H1 (cell line): Measurements from ENCODE around the gene PAWR. TPM values are rescaled to one million over a fixed set of nuclear protein-coding genes. Genes with fewer than 3 reads are reported as not detected.

ENCODE experiments used
- CHD7 ChIP-seq: fragments of 300-600 bp; sonication (generic); IDR thresholded peaks from 2 replicates; pipeline ENCODE4 v1.7.1; 2012; ENCODE audit warnings: low read length, moderate library complexity, mild to moderate bottlenecking, inconsistent platforms; ENCODE audit not compliant: insufficient replicate concordance
- CREB1 ChIP-seq: IDR thresholded peaks from 2 replicates; pipeline ENCODE4 v1.6.1; 2012; ENCODE audit warnings: inconsistent platforms
- KDM5A ChIP-seq: fragments of 200-600 bp; IDR thresholded peaks from 2 replicates; pipeline ENCODE4 v1.7.1; 2012; ENCODE audit warnings: mild to moderate bottlenecking, low read length, inconsistent platforms, mixed read lengths
- MAFK ChIP-seq: IDR thresholded peaks from 2 replicates; pipeline ENCODE4 v1.6.1; 2012; ENCODE audit warnings: low read depth, mild to moderate bottlenecking, improper control_type of control experiment, low read length
- NRF1 ChIP-seq: IDR thresholded peaks from 2 replicates; pipeline ENCODE4 v1.6.1; 2011; ENCODE audit warnings: mild to moderate bottlenecking, low read depth, low read length, improper control_type of control experiment
- RAD21 ChIP-seq, 2 experiments: IDR thresholded peaks in 1 of 2; conservative IDR thresholded peaks in 1 of 2; 2 replicates each; pipeline ENCODE4 v1.6.1; 2011; ENCODE audit warnings: low read depth in 2 of 2, low read length in 2 of 2, improper control_type of control experiment in 1 of 2, inconsistent platforms in 1 of 2, mild to moderate bottlenecking in 1 of 2, moderate library complexity in 1 of 2
- RNF2 ChIP-seq: fragments of 200-900, 300-1000 bp; sonication (generic); IDR thresholded peaks from 2 replicates; pipeline ENCODE4 v1.7.1; 2016; ENCODE audit warnings: borderline replicate concordance, low read depth, mild to moderate bottlenecking, antibody characterized with exemption, low read length; ENCODE audit not compliant: poor library complexity, severe bottlenecking; ENCODE audit errors: missing control alignments
- SIRT6 ChIP-seq: IDR thresholded peaks from one replicate; pipeline ENCODE4 v1.7.1; 2012; ENCODE audit warnings: low read length, inconsistent platforms
- SP2 ChIP-seq: IDR thresholded peaks from 2 replicates; pipeline ENCODE4 v1.6.1; 2012; ENCODE audit warnings: mild to moderate bottlenecking, low read length, inconsistent platforms
- SRF ChIP-seq: IDR thresholded peaks from 2 replicates; pipeline ENCODE4 v1.6.1; 2011; ENCODE audit warnings: mild to moderate bottlenecking, low read depth, low read length, moderate library complexity
- polyA plus RNA-seq, 7 experiments: library from polyadenylated mRNA; depleted of rRNA in 3 of 7; stranded (reverse) in 5 of 7; unstranded in 2 of 7; fragments of >200 nt in 5 of 7; fragments of 200-250 nt in 2 of 7; gene quantifications; 1 replicate in 5 of 7; 2 replicates in 1 of 7; 4 replicates in 1 of 7; pipeline versions ENCODE4 v1.2.1 to v1.2.3, GENCODE V29; 2011 to 2013; ENCODE audit warnings: missing spikeins in 2 of 7, mixed read lengths in 2 of 7
- total RNA-seq: library from RNA; stranded (reverse); fragmentation: NEBNext Ultra II Directional; extraction: Animal tissue kit (Norgen Biotek cat#: 25700); gene quantifications from 2 replicates; pipeline ENCODE4 v1.2.1, GENCODE V29; 2021

Gene PAWR
- total and polyA plus RNA-seq, 2 of the 8 experiments (the other 6 are each of a cell fraction or from before 2014, with no cell fraction given): 28.3 to 327 TPM

GRCh38 chr12:79674629-79675028, 16.1 kb downstream of the PAWR start (continued):
- TF ChIP-seq CHD7: no peak
- no peak for TF ChIP-seq SRF
- no peak for TF ChIP-seq CREB1
- no peak for TF ChIP-seq SIRT6
- TF ChIP-seq SP2: no peak
- TF ChIP-seq KDM5A: no peak
- no peak for TF ChIP-seq NRF1
- no peak for TF ChIP-seq RAD21 (IDR thresholded peaks at IDR 0.05 in 1 of 2, conservative IDR thresholded peaks at IDR 0.05 in 1 of 2; ENCODE audit: low read depth in 2 of 2, low read length in 2 of 2)
- no peak for TF ChIP-seq RNF2
- TF ChIP-seq MAFK: no peak
